ENCODE data around the gene PNKD.
A peak's percentile ranks its signal among the peaks of the same experiment; 100 is the strongest.

The PNKD gene

GRCh38 chr2:218257390-218257981 lies 12.8 kb upstream of the PNKD start:
- DNase-seq (ENCODE audit: low spot score), result peak; percentile 63

DNA sequence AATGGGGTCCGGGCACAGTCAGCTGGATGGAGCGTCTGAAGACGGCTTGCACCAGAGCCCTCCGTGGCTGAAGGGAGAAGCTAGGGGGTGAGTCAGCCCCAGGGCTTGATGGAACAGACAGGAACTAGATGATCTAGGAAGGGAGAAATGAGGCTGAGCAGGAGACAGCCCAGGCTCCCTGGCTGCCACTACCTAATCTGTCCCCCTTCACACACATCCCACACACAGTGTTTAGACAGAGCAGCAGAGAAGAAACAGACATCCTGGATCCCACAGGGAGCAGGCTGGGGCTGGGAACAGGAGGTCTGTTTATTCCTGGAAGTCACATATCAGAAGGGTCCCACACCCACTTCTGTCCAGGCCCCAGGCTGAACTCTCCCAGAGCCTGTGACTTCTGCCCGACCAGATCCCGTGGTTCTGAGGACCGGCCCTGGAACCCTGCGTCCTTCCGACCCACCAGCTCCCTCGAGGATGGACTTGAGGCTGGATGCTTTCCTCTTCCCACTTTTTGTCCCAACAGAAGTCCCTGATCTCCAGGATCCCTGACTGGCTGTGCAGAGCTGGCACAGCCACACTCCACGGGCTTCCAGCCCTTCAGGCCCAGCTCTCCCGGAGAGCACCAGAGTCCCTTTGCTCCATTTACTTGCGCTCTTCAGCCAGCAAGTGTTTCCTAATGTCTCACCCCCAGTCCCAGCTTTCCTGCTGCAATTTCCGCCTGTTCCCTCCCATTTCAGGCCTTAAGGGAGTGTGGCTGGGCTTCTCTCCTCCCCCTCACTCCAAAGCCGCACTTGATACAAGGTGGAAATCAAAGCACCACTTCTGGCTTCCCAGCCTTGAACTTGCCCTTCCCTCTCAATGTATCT lies 11.0 kb upstream of the PNKD start:
- DNase-seq (ENCODE audit: low spot score), result no peak

GRCh38 chr2:218260166-218260565 lies 10.2 kb upstream of the PNKD start:
- DNase-seq (ENCODE audit: low spot score), result no peak

DNA sequence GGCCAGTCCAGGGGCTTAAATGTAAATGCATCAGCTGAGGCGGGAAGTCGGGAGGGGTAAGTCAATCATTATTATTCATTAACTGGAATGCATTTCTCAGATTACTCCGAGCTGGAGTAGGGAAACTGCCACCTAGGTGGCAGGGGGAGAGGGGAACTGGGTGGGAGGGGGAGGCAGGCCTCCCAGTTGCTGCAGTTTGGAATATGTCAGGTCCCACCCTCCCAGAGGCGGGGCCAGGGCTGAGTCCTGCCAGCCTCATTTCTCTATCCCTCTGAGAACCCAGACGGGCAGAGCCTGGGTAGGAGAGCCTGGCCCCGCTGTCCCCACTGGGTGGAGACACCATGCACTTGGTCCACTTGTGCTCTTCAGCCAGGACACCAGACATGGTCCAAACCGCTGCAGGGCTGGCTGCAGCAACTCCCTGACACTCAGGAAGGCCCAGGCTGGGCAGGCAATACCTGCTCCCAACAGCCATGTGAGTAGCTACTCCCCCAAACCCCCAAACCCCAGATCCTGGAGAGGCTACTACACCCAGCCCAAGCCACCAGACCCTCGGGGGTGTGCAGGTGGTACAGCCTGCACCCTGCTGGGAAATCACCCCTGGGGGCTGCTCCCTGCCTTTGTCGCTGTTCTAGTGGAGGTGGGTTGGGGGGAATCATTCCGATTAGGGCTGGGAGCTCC lies 9.4 kb upstream of the PNKD start, which contains the start of gene GPBAR1:
Gene GPBAR1, plus strand, starts transcription at position 274 of the 681 bp plus-strand sequence. CDS start 1,710 bp downstream, outside the sequence.
- DNase-seq (ENCODE audit: low spot score), result no peak

DNA sequence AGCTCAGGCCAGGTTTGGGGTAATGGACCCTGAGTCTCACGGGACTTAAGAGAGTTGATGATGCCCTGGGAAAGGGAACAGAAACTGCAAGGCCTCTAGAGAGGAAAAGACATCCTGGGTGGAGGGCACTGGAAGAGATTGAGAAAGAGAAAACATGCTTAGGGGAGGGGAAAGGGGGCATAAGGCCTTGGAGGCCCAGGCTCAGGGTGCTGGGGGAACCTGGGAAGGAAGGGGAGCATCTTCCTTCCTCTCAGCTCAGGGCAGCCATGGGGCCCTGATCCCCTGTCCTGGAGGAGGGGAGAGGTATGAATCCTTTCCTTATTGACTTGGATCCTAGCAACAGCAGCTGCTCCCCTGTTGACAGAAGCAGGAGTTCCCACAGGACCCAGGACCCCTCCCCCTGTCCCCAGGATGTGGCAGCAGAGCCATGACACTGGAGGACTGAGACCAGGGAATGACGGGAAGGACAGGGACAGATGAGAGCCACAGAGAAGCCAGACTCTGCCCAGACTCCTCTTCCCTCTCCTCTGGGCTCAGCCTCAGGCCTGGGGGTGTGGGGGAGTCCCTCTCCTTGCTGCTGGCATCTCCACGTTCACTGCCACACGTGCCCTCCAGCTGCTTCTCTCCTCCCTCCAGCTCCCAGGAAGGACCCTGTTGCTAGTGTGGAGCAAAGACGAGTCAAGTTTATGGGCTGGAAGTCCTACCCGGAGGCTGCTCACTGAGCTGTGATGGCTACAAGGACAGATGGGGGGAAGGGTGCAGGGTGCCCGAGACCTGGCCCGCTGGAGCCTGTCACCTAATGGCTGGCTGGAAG lies 8.7 kb upstream of the PNKD start:
- DNase-seq (ENCODE audit: low spot score), result no peak

DNA sequence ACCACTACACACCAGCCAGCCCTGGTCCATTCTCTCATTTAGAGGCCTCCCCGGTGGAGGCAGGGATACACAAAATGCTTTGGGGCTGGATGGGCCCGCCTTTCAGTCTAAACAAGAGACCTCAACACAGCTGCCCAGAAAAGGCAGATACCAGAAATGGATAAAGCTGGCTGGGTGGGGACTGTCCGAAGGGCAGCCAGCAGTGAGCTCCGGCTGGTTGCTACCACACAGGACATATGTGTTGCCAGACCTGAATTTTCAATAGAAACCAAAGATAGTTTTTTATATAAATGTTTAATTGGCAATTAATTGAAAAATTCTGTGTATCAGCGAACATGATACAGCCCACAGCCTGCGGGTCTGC lies 8.1 kb upstream of the PNKD start:
- DNase-seq (ENCODE audit: low spot score), result no peak

- no peak for DNase-seq (ENCODE audit: low spot score)
Observed at GRCh38 chr2:218262631-218263586, 7.4 kb upstream of the PNKD start.

- DNase-seq (ENCODE audit: low spot score), result no peak
Observed at GRCh38 chr2:218263817-218264641, 6.3 kb upstream of the PNKD start.

- peak; percentile 74 for DNase-seq (ENCODE audit: low spot score)
Observed at GRCh38 chr2:218264773-218265561, 5.4 kb upstream of the PNKD start.

- no peak for DNase-seq (ENCODE audit: low spot score)
Observed at GRCh38 chr2:218265626-218266025, 4.7 kb upstream of the PNKD start.

- no peak for DNase-seq (ENCODE audit: low spot score)
Observed at GRCh38 chr2:218266316-218266979, 3.9 kb upstream of the PNKD start.

DNA sequence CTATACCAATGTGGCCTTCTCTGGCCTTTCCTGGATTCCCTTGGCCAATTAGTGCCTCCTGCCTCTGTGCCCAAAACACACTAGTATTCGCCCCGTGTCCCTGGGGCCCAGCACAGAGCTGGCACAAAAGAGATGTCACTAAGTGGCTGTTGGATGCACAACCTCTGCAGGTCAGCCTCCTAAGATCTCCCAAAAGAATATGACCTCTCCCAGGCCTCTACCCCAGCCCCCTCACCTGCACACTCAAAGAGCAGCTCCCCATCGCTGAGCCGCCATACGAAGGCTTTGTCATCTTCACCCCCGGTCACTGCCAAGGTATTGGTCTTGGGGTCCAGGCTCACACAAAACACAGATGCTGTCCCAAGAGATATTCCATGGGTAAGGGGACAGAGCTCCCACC lies 3.1 kb upstream of the PNKD start:
- DNase-seq (ENCODE audit: low spot score), result no peak

DNA sequence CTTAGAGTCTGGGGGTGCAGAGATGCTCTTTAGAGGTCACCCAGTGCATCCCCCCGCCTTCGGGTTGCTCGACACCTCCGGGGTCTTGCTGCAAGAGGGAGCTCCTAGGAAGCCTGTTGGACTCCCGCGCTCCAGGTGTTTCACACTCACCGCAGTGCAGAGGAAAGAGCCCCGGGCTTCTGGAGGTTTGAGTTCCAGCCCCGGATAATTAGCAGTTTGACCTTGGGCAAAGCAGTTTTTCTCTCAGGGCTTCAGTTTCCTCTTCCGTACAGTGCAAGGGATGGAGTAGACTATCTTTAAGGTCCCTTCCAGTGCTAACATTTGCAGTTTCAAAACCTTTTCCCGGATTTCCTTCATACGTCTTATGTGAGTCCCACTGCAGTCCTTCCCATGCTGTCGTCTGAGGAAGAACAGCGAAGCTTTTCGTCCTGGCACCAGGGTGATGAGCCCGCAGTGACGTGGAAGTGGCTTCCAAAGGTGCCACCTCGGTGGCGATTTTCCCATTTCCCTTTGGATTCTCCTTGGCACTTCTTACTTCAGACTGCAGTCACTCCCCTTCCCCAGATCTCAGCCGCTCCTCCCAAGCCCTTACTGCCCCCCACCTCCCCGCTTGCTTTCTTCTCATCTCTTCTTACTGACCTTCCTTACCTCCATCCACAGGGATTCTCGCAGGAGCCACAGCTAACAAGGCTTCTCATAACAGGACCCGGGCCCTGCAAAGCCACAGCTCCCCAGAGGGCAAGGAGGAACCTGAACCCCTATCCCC lies 585 bp downstream of the PNKD start:
- no peak for DNase-seq (ENCODE audit: low spot score)

GRCh38 chr2:218271487-218271797 lies 1.1 kb downstream of the PNKD start:
- no peak for DNase-seq (ENCODE audit: low spot score)

GRCh38 chr2:218271865-218272530 lies 1.7 kb downstream of the PNKD start:
- DNase-seq (ENCODE audit: low spot score), result no peak

DNA sequence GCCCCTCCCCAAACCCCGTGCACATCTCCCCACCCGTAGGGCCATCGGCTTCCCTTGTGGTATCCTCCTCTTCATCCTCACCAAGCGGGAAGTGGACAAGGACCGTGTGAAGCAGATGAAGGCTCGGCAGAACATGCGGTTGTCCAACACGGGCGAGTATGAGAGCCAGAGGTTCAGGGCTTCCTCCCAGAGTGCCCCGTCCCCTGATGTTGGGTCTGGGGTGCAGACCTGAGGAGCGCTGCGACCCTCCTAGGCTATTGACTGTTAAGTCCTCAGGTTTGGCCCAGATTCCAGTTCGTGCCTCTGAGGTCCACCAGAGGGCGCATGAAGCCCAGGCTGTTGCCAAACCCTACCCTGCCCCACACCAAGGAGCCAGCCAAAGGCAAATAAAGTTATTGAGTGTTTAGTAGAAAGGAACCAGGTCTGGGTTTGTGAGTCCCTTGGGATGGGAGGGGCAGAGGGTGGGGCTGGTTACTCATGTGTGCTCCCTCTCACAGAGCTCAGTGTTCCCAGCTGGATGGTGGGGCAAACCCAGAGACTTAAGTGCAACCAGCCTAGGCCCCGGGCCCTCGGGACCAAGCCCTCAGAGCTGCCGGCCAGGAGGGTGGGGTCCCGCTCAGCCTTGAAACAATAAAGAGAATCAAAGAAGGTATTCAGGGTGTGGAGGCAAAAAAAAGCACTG lies 2.4 kb downstream of the PNKD start:
- DNase-seq (ENCODE audit: low spot score), result peak; percentile 86

Data from HuH-7 (cell line).